Measurements from ENCODE around the gene PIAS4. TPM values are rescaled to one million over a fixed set of nuclear protein-coding genes. Genes with fewer than 3 reads are reported as not detected.
A peak's percentile ranks its signal among the peaks of the same experiment; 100 is the strongest.

The PIAS4 gene
- total and polyA plus RNA-seq, 2 experiments from 2014 or later = 9.6 to 35.4 TPM

- H3K4me1 ChIP-seq (ENCODE audit: low read depth) = peaks cover under 1% of the 10 kb centered on the region
- TF ChIP-seq CTCF (IDR thresholded peaks at IDR 0.05; ENCODE audit: low read depth, low read length) = no peak
- H3K9me3 ChIP-seq (ENCODE audit: low read depth) = no peaks in the 10 kb centered on the region
- H3K4me3 ChIP-seq = no peak overlapping the region
- DNase-seq (ENCODE audit: low read depth in 1 of 2, low spot score in 1 of 2) = no peak
- no peaks in the 10 kb centered on the region for H3K36me3 ChIP-seq
- no peak overlapping the region for H3K27ac ChIP-seq
- no peaks in the 10 kb centered on the region for H3K27me3 ChIP-seq
These were observed 74.6 kb downstream of the PIAS4 start for GRCh38 chr19:4082172-4082571.

- Histone ChIP-seq H3K4me1 (ENCODE audit: low read depth) (no peaks in the 10 kb centered on the region), H3K4me3 (no peak overlapping the region), H3K27ac (no peak overlapping the region), H3K36me3 (no peaks in the 10 kb centered on the region), H3K9me3 (ENCODE audit: low read depth) (no peaks in the 10 kb centered on the region), H3K27me3 (no peaks in the 10 kb centered on the region)
- no peak for TF ChIP-seq CTCF (IDR thresholded peaks at IDR 0.05; ENCODE audit: low read depth, low read length)
- DNase-seq (ENCODE audit: low read depth in 1 of 2, low spot score in 1 of 2) = no peak
These were observed 76.4 kb downstream of the PIAS4 start for GRCh38 chr19:4083677-4084546.

GRCh38 chr19:4084547-4084877, 77.0 kb downstream of the PIAS4 start:
- Histone ChIP-seq H3K4me3 (no peak overlapping the region), H3K36me3 (no peaks in the 10 kb centered on the region), H3K9me3 (ENCODE audit: low read depth) (no peaks in the 10 kb centered on the region), H3K4me1 (ENCODE audit: low read depth) (no peaks in the 10 kb centered on the region), H3K27ac (no peak overlapping the region), H3K27me3 (no peaks in the 10 kb centered on the region)
- no peak for DNase-seq (ENCODE audit: low read depth in 1 of 2, low spot score in 1 of 2)
- TF ChIP-seq CTCF (IDR thresholded peaks at IDR 0.05; ENCODE audit: low read depth, low read length) = no peak

- no peak overlapping the region for H3K27ac ChIP-seq
- H3K9me3 ChIP-seq (ENCODE audit: low read depth) = no peaks in the 10 kb centered on the region
- DNase-seq (ENCODE audit: low read depth in 1 of 2, low spot score in 1 of 2) = no peak
- no peaks in the 10 kb centered on the region for H3K27me3 ChIP-seq
- no peaks in the 10 kb centered on the region for H3K4me1 ChIP-seq (ENCODE audit: low read depth)
- H3K4me3 ChIP-seq = no peak overlapping the region
- no peak for TF ChIP-seq CTCF (IDR thresholded peaks at IDR 0.05; ENCODE audit: low read depth, low read length)
- no peaks in the 10 kb centered on the region for H3K36me3 ChIP-seq
These were observed 78.9 kb downstream of the PIAS4 start for GRCh38 chr19:4086411-4086867.

GRCh38 chr19:4087787-4088679, 80.5 kb downstream of the PIAS4 start:
- no peak overlapping the region for H3K4me3 ChIP-seq
- H3K9me3 ChIP-seq (ENCODE audit: low read depth) = no peaks in the 10 kb centered on the region
- no peaks in the 10 kb centered on the region for H3K27me3 ChIP-seq
- DNase-seq (ENCODE audit: low read depth in 1 of 2, low spot score in 1 of 2) = no peak
- TF ChIP-seq CTCF (IDR thresholded peaks at IDR 0.05; ENCODE audit: low read depth, low read length) = no peak
- H3K27ac ChIP-seq = peak overlapping the region; percentile 18
- H3K36me3 ChIP-seq = peaks cover 4% of the 10 kb centered on the region
- H3K4me1 ChIP-seq (ENCODE audit: low read depth) = no peaks in the 10 kb centered on the region

All from cardiac muscle cell (in vitro differentiated cells and primary cell).